GM10266 (cell line): ENCODE measurements around the gene KIF3C.
"Not testable (repeated sequence)": the region's sequence is repeated elsewhere in the genome, so short reads cannot be mapped to it uniquely, and the experiment has no call there.

ENCODE experiments used
- DNase-seq: peaks from one replicate; pipeline ENCODE4 v3.0.0; 2012; ENCODE audit errors: extremely low spot score
- TF ChIP-seq, protein P1 (sequence below): IDR thresholded peaks from 2 replicates; pipeline ENCODE4 v1.5.1; 2012; ENCODE audit warnings: mild to moderate bottlenecking, low read depth; ENCODE audit not compliant: control insufficient read depth, insufficient read depth; ENCODE audit errors: missing control alignments

Gene KIF3C

GRCh38 chr2:25960396-25960795 lies 21.9 kb downstream of the KIF3C start:
- no peak for DNase-seq
- TF ChIP-seq, protein P1, sequence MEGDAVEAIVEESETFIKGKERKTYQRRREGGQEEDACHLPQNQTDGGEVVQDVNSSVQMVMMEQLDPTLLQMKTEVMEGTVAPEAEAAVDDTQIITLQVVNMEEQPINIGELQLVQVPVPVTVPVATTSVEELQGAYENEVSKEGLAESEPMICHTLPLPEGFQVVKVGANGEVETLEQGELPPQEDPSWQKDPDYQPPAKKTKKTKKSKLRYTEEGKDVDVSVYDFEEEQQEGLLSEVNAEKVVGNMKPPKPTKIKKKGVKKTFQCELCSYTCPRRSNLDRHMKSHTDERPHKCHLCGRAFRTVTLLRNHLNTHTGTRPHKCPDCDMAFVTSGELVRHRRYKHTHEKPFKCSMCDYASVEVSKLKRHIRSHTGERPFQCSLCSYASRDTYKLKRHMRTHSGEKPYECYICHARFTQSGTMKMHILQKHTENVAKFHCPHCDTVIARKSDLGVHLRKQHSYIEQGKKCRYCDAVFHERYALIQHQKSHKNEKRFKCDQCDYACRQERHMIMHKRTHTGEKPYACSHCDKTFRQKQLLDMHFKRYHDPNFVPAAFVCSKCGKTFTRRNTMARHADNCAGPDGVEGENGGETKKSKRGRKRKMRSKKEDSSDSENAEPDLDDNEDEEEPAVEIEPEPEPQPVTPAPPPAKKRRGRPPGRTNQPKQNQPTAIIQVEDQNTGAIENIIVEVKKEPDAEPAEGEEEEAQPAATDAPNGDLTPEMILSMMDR, result no peak

DNA sequence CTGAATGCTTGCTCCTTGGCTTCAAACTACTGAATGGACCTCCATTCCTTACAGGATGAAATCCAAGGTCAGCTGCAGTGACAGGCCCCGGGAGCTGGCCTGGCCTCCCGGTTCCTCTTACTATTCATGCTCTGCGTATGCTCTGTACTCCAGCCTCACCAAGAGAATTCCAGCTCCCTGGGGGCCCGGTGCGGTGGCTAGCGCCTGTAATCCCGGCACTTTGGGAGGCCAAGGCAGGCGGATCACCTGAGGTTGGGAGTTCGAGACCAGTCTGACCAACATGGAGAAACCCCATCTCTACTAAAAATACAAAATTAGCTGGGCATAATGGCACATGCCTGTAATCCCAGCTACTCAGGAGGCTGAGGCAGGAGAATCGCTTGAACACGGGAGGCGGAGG lies 23.7 kb downstream of the KIF3C start:
- not testable (repeated sequence) for DNase-seq

DNA sequence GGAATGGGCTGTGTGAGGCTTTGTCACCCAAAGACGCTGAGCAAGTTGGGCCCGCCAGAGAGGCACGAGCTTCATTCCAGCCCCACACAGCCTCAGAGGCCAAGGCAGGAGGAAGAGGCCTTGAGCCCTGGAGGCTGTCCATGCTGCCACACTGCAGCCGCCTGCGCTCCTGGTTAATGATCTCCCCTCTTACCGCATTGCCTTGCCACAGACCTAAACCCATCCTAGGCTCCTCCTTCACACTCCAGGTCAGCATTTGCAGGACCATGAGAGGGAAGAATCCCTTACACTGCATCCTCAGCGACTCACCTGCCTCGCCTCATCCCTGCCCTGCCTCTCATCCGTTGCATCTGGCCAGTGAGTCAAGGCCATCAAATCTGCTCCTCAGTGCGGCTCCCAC lies 24.6 kb downstream of the KIF3C start:
- TF ChIP-seq, protein P1, result no peak
- DNase-seq, result no peak

DNA sequence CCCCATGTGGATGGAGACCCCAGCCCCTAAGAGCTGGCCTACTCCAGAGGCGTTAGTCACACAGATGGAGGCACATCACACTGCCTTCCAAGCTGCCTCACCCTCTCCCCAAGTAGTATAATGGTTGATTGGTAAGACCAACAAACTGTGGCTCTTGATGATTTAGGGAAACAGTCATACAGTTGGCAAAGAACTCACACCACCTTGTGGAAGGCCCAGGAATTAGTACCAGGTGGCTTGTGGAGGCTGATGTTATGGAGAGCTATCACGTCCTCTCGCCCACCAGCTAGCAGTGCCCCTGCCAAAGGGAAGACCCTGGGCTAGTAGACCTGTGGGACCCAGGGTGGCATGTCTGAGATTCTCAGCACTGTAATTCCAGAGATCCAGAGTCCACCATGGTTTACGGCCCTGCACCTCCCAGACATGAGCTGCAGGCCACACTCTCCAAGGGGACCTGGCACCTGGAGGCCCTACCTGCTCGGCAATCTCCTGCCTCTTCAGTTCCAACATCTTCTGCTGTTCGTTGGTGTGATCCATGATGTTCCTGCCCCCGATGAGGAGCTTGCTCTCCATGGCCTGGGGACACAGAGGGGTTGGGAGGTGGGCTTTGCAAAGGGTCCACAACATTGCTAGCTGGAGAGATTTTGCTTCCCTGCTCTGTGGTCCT lies 26.3 kb downstream of the KIF3C start:
- DNase-seq, result no peak
- TF ChIP-seq, protein P1, result peak; percentile 24

DNA sequence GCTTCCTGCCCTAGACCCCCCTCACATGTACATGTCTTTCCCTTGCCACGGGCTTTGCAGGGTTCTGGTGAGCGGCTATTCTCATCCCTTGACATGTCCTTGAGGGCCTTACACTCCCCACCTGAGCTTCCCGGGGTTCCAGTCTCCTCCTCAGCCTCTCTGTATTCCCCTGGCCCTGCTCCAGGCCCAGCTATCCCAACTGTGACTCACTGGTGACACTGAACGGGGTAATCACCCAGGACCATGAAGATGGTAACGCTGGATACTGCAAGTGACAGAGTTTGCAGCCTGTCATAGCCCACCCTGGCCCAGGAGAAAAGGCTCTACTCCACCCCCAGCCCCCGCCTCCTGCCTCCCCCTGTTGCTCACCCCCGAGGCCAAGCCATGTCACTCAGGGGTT lies 27.3 kb downstream of the KIF3C start:
- DNase-seq, result no peak
- TF ChIP-seq, protein P1, result no peak

DNA sequence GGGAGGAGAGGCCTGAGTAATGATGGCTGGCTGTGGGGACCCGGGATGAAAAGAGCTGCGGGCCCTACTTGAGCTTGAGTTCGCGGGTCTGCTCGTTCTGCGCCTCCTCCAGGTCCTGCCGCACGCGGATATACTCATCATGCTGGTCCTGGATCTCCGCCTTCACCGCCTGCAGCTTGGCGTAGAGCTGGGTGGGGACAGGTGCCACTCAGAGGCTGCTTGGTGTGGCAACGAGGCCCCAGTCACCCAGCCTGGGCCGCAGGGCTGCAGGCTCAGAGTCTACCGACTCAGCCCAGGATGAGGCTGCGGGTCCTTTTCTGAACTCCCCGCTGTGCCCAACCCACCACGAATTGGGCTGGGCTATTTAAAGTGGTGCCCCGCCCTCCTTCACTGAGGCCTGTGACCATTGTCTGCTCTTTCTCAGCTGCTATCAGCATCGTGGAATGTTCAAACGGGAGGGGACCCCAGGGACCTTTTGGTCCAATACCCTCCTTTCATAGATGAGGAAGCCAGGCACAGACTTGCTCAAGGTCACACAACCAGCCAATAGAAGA lies 28.0 kb downstream of the KIF3C start:
- DNase-seq, result no peak

DNA sequence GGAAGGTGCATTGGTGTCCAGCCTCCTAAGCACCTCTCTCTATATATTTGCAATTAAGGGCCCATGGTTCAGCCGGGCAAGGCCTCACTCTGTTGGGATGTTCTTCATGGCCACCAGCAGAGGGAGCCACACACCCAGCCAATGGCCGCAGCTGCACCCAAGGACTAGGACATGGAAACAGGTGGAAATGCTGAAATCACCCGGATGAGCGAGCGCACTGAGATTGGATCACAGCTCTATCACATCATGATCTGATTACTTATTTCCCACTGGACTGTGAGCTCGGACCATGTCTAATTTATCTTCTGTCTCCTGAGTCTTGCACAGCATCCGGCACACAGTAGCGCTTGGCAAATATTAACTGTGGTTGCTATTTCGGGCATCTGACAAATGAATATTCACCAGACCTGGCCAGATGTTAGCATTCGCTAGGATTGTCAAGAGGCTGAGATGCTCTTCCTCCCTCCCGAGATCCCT lies 31.2 kb downstream of the KIF3C start:
- DNase-seq, result peak; percentile 71
- TF ChIP-seq, protein P1, result peak; percentile 96

More for the DNA sequence above, 28.0 kb downstream of the KIF3C start:
- TF ChIP-seq, protein P1, result no peak
